Breast epithelium (tissue), 4 donors: ENCODE data around the gene RGPD3. TPM values are rescaled to one million over a fixed set of nuclear protein-coding genes. Genes with fewer than 3 reads are reported as not detected.
"Not testable (repeated sequence)": the region's sequence is repeated elsewhere in the genome, so short reads cannot be mapped to it uniquely, and the experiment has no call there.

Source experiments
- DNase-seq, 2 donors: peaks; one replicate each; pipeline ENCODE4 v3.0.0-alpha.2; 2019; ENCODE audit warnings: low spot score in 2 of 2
- H3K27ac ChIP-seq, 2 donors: fragments of 200-600 bp; sonication (generic) in 1 of 2; one replicate each; pipeline ENCODE4 v1.5.1; 2016 to 2019; ENCODE audit warnings: mild to moderate bottlenecking in 1 of 2
- H3K27me3 ChIP-seq, 2 donors: fragments of 200-600 bp; sonication (generic) in 1 of 2; one replicate each; pipeline versions ENCODE4 v1.5.1 to v1.6.0; 2017 to 2019; ENCODE audit warnings: control low read depth in 1 of 2, mild to moderate bottlenecking in 1 of 2
- H3K36me3 ChIP-seq: fragments of 200-600 bp; one replicate; pipeline ENCODE4 v1.5.1; 2019
- H3K4me1 ChIP-seq, 2 donors: fragments of 200-600 bp; sonication (generic); one replicate each; pipeline ENCODE4 v1.5.1; 2016 to 2019; ENCODE audit warnings: control low read depth in 1 of 2
- H3K4me3 ChIP-seq, 3 donors: fragments of 200-600 bp; sonication (generic); 1 replicate in 2 of 3; 2 replicates in 1 of 3; pipeline ENCODE4 v1.5.1; 2016 to 2019; ENCODE audit warnings: mild to moderate bottlenecking in 3 of 3, moderate library complexity in 2 of 3
- H3K9me3 ChIP-seq, 2 donors: fragments of 200-600 bp; sonication (generic) in 1 of 2; one replicate each; pipeline ENCODE4 v1.5.1; 2016 to 2019; ENCODE audit warnings: control low read depth in 1 of 2
- intact Hi-C: fragments of 100-400 bp; cut with DNase I; formaldehyde crosslinking; loops from one replicate; pipeline ENCODE4 v1.15.1; 2023; ENCODE audit warnings: low total_unique reads
- total RNA-seq, 3 donors: library from RNA; depleted of rRNA; stranded (reverse); fragments of >200 nt; gene quantifications; one replicate each; pipeline ENCODE4 v1.1.0, GENCODE V29; 2016

RGPD3 gene
- total RNA-seq, 3 donors from 2014 or later, result 0.80 to 2.2 (median 1.6) TPM

DNA sequence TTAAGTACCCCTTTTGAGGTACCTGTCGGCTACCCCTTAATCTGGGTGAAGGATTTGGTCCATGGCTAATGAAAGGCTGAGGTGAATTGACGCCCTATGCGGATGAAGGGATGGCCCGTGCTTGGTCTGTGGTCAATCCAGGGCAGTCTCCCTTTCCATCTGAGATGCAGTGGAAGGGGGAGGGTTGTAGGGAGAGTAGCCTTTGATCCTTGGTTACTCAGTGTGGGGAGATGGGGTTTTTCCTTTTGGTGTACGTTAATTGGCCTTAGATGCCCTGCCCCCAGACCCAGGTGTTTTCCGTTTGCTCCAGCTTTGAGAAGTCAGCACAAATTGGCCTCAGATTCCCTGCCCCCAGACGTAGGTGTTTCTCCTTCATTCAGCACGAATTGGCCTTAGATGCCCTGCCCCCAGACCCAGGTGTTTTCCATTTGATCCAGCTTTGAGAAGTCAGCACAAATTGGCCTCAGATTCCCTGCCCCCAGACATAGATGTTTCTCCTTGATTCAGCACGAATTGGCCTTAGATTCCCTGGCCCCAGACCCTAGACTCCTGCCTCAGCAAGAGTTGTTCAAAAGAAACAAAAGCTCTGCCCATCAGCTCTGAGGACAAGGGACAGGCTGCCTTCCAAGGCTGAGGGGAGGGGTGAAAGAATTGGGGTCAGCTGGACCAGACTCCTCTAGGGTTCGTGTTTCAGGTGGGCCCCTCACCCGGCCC is 40.6 kb upstream of the RGPD3 start:
- H3K4me1 ChIP-seq, DNase-seq, H3K4me3 ChIP-seq, H3K9me3 ChIP-seq, H3K27ac ChIP-seq, H3K36me3 ChIP-seq, intact Hi-C loops, H3K27me3 ChIP-seq: not testable (repeated sequence)

- intact Hi-C loops, H3K4me3 ChIP-seq, H3K27ac ChIP-seq, H3K36me3 ChIP-seq, H3K9me3 ChIP-seq, H3K4me1 ChIP-seq, DNase-seq, H3K27me3 ChIP-seq: not testable (repeated sequence)
These were observed 37.9 kb upstream of the RGPD3 start for GRCh38 chr2:106506002-106506687.

DNA sequence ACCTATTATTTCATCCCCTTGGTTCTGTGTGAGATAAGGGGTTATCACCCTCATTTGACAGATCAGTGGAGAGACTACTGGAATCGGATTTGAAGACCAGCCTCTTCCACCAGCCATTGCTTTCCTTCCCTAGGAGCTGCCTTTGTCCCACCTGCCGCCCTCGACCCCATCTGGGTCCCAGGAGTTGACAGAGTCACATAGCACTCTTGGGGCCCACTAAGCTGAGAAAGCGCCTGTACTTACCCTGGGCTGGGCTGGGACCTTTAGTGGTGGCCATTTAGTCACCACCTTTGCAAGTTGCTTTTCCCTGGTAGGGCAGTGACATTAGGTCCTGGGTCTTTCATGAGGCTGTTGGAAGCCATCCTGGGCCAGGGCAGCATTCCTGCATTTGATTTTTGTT is 36.6 kb upstream of the RGPD3 start:
- H3K4me3 ChIP-seq, H3K4me1 ChIP-seq, H3K27ac ChIP-seq, DNase-seq, H3K9me3 ChIP-seq, intact Hi-C loops, H3K36me3 ChIP-seq, H3K27me3 ChIP-seq: not testable (repeated sequence)

DNA sequence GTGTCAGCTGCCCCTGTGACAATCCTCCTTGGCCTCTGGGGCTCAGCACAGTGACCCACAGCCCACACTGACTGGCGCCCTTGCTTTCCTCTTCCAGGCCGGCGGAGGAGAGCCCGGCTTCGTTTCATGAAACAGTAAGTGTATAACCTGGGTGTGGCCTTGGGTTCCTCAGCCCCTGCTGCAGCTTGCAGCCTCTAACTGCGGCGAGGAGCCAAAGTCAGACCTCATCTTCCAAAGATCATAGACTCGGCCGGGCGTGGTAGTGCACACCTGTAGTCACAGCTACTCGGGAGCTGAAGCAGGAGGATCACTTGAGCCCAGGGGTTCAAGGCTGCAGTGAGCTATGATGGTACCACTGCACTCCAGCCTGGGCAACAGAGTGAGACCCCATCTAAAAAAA is 36.0 kb upstream of the RGPD3 start:
- H3K4me3 ChIP-seq, H3K27ac ChIP-seq, DNase-seq, H3K36me3 ChIP-seq, intact Hi-C loops, H3K9me3 ChIP-seq, H3K27me3 ChIP-seq, H3K4me1 ChIP-seq: not testable (repeated sequence)

- H3K27ac ChIP-seq, H3K27me3 ChIP-seq, H3K4me1 ChIP-seq, DNase-seq, H3K9me3 ChIP-seq, H3K36me3 ChIP-seq, H3K4me3 ChIP-seq, intact Hi-C loops: not testable (repeated sequence)
These were observed 34.1 kb upstream of the RGPD3 start for GRCh38 chr2:106502351-106502750.

GRCh38 chr2:106500350-106500749 is 32.1 kb upstream of the RGPD3 start:
- H3K36me3 ChIP-seq, H3K9me3 ChIP-seq, H3K4me1 ChIP-seq, H3K27me3 ChIP-seq, H3K27ac ChIP-seq, DNase-seq, intact Hi-C loops, H3K4me3 ChIP-seq: not testable (repeated sequence)

DNA sequence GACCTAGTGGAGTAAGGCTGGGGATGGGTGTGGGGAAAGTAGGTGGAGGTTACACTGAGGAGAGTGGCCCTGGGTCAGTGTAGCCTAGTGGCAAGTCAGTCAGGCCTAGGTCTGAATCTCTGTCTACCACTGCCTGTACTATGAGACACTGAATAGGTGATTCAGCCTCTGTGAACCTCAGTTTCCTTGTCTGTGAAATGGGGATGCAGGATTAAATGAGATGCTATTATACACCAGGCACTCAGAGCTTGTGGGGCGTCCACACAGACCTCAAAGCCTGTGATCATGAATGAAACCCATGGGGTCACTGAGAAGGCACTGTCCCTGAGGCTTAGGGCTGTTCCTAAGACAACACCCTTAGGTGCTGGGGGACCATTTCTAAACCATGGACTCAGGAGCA is 30.3 kb upstream of the RGPD3 start:
- H3K27ac ChIP-seq, DNase-seq, intact Hi-C loops, H3K9me3 ChIP-seq, H3K36me3 ChIP-seq, H3K4me3 ChIP-seq, H3K4me1 ChIP-seq, H3K27me3 ChIP-seq: not testable (repeated sequence)

GRCh38 chr2:106492913-106493312 is 24.7 kb upstream of the RGPD3 start:
- H3K9me3 ChIP-seq, H3K27ac ChIP-seq, intact Hi-C loops, H3K36me3 ChIP-seq, H3K4me3 ChIP-seq, H3K4me1 ChIP-seq, H3K27me3 ChIP-seq: not testable (repeated sequence)
- peak in 1 of 2 donors; percentile 71 for DNase-seq

DNA sequence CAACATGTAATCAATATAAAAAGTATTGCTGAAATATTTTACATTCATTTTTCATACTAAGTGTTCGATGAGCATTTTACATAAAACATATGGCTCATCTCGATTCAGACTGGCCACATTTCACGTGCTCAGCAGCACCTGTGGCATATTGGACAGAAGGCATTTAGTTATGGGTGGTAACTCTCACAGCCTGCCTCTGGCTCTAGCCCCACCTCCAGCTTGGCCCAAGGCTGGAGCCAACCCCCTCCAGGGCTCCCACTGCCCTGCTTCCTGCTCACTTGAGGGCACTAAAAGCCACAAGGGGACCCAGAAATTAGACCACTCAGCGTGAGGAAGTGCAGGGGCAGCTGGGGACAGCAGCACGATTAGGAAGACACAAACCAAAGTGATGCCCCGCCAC is 24.2 kb upstream of the RGPD3 start:
- H3K36me3 ChIP-seq, H3K4me1 ChIP-seq, intact Hi-C loops, DNase-seq, H3K4me3 ChIP-seq, H3K9me3 ChIP-seq, H3K27ac ChIP-seq, H3K27me3 ChIP-seq: not testable (repeated sequence)

DNA sequence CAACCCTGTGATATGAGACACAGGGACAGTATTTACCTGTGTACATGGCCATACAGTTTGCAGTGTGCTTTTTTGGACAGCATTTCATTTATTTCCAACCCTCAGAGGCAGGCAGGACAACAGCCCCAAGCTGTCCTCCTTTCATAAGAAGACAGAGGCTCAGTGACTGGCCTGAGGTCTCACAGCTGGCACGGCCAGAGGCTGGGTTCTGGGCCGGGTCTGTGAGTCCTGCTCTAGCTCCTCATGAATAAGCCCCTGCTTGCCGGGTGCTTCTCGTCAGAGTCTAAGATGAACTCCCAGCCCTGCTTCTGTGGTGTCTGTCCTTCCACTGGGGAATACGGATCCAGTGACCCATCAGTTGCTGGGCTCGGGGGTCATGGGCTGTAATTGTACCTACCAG is 21.5 kb upstream of the RGPD3 start:
- H3K27ac ChIP-seq, H3K4me1 ChIP-seq, intact Hi-C loops: not testable (repeated sequence)

GRCh38 chr2:106487386-106488191 is 19.4 kb upstream of the RGPD3 start:
- H3K4me3 ChIP-seq, result peak overlapping the region in 2 of 3 donors; percentile 21 to 31
- intact Hi-C loops, H3K4me1 ChIP-seq, H3K9me3 ChIP-seq, DNase-seq, H3K36me3 ChIP-seq, H3K27ac ChIP-seq, H3K27me3 ChIP-seq: not testable (repeated sequence)

More for the DNA sequence above, 21.5 kb upstream of the RGPD3 start:
- not testable (repeated sequence) for H3K27me3 ChIP-seq, DNase-seq, H3K4me3 ChIP-seq, H3K9me3 ChIP-seq, H3K36me3 ChIP-seq

- H3K4me1 ChIP-seq, H3K27me3 ChIP-seq, DNase-seq, intact Hi-C loops, H3K9me3 ChIP-seq, H3K36me3 ChIP-seq, H3K27ac ChIP-seq: not testable (repeated sequence)
- peak within 1 kb of the TSS in 2 of 3 donors; percentile 21 to 31 for H3K4me3 ChIP-seq
These were observed 18.6 kb upstream of the RGPD3 start, which contains the start of gene CD8B2 for GRCh38 chr2:106486551-106487385. TSS of gene CD8B2 (plus strand) at chr2:106487364. CDS start at chr2:106487427, 63 bp downstream.
